Islet of Langerhans (tissue), 1 donor: ENCODE results near the gene NEB.

Experiments used
- FAIRE-seq: peaks from one replicate; lab custom pipeline; 2011; peaks lifted over from hg19 to GRCh38; lab: Jason Lieb, UNC

The NEB gene, protein sequence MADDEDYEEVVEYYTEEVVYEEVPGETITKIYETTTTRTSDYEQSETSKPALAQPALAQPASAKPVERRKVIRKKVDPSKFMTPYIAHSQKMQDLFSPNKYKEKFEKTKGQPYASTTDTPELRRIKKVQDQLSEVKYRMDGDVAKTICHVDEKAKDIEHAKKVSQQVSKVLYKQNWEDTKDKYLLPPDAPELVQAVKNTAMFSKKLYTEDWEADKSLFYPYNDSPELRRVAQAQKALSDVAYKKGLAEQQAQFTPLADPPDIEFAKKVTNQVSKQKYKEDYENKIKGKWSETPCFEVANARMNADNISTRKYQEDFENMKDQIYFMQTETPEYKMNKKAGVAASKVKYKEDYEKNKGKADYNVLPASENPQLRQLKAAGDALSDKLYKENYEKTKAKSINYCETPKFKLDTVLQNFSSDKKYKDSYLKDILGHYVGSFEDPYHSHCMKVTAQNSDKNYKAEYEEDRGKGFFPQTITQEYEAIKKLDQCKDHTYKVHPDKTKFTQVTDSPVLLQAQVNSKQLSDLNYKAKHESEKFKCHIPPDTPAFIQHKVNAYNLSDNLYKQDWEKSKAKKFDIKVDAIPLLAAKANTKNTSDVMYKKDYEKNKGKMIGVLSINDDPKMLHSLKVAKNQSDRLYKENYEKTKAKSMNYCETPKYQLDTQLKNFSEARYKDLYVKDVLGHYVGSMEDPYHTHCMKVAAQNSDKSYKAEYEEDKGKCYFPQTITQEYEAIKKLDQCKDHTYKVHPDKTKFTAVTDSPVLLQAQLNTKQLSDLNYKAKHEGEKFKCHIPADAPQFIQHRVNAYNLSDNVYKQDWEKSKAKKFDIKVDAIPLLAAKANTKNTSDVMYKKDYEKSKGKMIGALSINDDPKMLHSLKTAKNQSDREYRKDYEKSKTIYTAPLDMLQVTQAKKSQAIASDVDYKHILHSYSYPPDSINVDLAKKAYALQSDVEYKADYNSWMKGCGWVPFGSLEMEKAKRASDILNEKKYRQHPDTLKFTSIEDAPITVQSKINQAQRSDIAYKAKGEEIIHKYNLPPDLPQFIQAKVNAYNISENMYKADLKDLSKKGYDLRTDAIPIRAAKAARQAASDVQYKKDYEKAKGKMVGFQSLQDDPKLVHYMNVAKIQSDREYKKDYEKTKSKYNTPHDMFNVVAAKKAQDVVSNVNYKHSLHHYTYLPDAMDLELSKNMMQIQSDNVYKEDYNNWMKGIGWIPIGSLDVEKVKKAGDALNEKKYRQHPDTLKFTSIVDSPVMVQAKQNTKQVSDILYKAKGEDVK (N-terminal part only)

DNA sequence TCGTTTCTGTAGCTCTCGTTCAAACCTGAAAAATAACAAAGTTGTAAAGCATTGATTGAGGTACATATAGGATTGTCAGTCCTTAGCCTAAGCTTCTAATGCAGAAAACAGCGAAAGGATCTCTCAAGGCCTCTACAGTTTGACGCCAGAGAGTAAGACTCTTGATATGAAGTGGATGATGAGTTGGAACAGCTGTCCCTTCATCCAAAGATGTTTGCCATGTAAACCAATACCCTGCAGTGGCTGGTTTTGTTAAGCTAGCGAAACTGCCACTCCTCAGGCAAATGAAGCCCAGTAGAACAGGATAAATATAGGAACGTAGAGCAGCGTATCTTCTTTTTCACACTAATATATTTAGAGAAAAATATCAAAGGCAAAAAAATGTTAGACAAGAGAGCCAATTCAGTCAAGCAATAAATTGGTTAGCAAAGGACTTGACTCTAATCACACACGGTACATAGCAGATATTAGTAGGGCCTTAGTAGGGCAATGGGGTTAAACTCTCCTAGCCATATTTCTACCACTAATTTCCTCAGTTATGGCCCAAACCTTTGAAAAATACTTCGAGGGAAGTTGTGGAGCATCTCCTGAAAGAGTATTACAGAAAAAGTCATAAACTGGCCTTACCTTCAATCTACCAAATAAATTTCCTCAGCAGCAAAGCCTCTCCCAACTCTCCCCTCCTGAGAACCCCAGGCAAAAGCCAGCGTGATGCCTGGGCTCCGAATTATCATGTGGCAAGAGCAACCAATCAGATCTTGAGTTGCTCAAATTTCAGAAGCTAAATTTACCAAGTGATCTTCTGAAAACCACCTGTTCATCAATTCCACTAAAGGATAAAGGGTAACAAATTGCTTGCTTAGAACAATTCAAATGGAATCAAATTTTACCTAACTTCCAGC lies at the start of gene NEB:
Gene NEB (minus strand): TSS at position 706 of the 902 bp plus-strand sequence. CDS start 1,320 bp downstream, outside the sequence.
- FAIRE-seq: no peak

GRCh38 chr2:151783133-151783520 lies 48.9 kb upstream of the NEB start:
- FAIRE-seq: no peak

- no peak for FAIRE-seq
Observed at GRCh38 chr2:151782378-151783132, 48.3 kb upstream of the NEB start.

GRCh38 chr2:151781642-151782041 lies 47.4 kb upstream of the NEB start:
- no peak for FAIRE-seq

DNA sequence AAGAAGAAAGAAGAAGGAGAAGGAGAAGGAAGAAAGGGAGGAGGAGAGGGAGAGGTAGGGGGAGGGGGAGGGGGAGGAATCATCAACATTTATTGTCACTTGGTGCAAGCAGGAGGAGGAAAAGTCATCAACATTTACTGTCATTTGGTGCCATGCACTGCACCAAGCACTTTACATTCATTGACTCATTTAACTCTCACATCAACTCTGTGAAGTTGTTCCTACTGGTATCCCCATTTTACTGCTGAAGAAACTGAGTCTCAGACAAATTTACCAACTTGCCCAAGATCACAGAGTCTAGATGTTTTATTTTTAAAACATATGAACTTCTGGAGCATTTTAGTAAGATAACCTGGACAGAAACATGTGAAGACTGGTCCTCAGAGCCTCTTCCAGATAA lies 46.7 kb upstream of the NEB start:
- FAIRE-seq: no peak

GRCh38 chr2:151777935-151778334 lies 43.7 kb upstream of the NEB start:
- no peak for FAIRE-seq

DNA sequence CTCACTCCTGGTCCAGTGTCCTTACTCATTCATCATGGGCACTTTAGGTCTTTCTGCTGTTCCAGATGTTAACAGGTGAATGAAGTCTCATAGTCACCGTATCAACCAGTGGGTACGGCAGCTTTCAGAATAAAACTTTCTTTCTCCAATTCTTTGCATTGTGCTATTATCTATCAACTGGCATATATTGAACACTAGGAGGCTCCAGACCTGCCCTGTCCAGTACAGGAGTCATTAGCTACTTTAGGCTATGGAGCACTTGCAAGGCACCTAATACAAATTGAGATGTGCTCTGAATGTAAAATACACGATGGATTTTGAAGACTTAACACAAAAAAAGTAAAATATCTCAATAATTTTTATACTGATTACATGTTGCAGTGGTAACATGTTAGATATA lies 43.2 kb upstream of the NEB start:
- FAIRE-seq: no peak

DNA sequence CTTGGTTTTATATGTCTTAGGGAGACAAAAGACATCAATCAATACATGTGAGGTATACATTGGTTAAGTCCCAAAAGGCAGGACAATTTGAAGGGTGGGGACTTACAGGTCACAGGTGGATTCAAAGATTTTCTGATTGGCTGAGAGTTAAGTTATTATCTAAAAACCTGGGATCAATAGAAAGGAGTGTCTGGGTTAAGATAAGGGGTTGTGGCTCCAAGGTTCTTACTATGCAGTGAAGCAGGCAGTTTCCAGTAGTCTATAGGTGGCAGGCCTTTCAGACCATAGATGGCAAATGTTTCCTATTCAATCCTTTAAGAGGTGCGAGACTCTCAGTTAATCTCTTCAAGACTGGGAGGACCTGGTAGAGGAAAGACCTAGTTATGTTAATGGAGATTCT lies 42.1 kb upstream of the NEB start:
- FAIRE-seq: no peak

DNA sequence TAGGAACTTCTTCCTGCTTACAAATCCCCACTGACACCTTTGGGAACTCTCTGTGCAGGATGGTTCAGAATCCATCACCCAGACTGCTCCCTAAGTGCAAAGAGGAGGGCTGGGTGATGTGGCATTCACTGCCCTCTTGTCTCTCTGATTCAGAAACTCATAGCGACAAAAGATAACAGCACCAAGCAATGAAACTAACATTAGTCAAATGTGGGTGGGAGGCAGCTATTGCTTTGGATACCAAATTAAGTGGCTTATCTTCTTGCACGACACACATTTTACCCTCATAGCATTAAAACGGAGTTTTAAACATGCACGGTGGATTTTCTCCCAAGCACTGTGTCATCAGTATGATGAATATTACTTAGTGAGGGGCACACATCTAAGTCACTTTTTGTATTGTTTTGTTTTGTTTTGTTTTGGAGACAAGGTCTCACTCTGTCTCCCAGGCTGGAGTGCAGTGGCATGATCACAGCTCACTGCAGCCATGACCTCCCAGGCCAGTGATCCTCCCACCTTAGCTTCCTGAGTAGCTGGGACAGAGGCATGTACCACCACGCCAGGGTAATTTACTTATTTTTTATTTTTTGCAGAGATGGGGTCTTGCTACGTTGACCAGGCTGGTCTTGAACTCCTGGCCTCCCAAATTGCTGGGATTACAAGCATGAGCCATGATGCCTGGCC lies 40.9 kb upstream of the NEB start:
- no peak for FAIRE-seq

DNA sequence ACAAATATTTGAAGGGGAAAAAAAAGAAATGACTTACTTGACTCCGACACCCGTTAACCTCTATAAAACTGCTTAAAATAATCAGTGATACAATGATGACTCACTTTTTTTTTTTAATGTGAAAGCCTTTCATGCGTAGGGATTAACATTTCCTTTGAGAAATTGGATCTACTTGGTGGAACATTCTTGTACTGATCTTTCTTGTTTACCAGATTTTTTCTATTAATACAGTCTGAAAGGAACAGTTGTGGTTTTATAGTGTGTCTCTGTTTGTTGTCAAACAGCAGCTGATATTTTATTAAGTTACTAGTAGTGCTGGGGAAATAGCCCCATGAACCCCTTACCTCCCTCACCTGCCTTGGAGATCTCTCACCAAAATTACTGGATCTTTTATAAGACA lies 40.2 kb upstream of the NEB start:
- peak; percentile 53 for FAIRE-seq

DNA sequence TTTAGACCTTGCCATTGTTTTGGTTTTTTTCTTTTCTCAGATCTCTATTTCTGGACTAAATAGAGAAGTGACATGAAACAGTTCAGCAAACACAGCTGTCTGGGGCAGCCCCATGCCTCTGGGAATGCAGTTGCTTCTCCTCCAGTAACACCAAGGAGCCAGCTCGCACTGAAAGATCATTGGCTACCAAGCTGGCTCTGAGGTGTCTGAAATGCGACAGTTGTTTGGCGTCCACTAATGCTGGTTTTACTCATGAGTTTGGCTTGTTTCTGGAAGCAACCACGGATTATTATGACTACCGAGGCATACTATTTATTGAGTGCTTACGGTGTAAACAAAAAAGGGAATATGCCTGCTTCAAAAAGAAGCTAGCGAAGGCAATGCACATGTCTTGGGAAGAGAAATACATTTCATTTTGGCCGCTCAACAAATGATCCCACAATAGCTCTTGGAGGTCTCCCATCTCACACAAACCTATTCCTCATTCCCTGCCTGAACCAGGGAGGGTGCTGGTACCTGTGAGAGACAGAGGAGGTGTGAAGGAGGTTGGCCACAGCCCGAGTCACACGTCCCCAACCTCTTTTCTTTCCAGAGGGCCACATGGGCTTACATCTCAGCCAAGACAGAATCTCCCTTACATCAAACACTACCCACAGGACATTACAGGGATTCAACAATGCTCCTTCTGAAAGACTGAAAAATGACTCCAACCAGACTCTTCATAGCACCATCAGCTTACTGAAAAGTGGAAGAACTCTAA lies 37.5 kb upstream of the NEB start:
- FAIRE-seq: no peak

- FAIRE-seq: no peak
Observed at GRCh38 chr2:151770995-151771394, 36.7 kb upstream of the NEB start.

- FAIRE-seq: no peak
Observed at GRCh38 chr2:151769606-151770005, 35.3 kb upstream of the NEB start.

- FAIRE-seq: no peak
Observed at GRCh38 chr2:151767536-151767935, 33.3 kb upstream of the NEB start.

- no peak for FAIRE-seq
Observed at GRCh38 chr2:151766437-151767153, 32.3 kb upstream of the NEB start.

GRCh38 chr2:151765760-151766410 lies 31.6 kb upstream of the NEB start:
- no peak for FAIRE-seq

DNA sequence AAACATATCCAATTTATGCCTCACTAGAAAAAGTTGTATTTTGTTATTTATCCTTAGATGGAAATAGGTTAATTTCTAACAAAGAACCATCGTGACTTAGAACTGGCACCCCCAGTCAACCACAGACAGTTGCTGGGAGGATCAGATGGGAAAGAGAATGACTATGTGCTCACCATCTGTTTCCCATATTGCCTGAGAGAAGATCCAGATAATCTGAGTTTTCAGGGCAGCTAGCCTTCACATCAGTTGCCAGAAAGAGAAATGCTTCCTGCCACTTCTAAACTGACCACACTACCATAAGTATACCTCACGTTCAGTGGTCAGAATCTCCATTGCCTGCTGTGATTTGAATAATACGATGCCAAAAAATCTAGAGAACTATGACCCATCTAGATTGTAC lies 28.4 kb upstream of the NEB start:
- no peak for FAIRE-seq

DNA sequence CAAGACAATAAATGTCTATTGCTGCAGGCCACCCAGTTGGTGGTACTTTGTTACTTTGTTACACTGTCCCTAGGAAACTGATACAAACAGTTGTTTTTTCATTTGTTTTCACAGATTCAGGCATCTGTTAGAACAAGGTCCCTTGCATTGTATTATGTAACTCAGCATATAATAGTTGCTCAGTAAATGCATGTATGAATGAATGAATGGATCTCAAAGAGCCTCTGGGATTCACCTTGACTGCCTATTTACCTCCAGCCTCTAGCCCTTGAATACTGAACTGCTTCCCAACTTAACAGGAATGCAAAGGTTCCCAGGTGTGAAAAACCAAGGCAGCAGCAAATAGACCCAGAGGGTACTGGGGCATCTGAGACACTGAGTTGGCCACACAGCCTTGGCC lies 27.4 kb upstream of the NEB start:
- no peak for FAIRE-seq
